Fibroblast of pulmonary artery (primary cell): Measurements from ENCODE around the gene PLOD3.
"Not testable (repeated sequence)": the region's sequence is repeated elsewhere in the genome, so short reads cannot be mapped to it uniquely, and the experiment has no call there.

Experiments used
- DNase-seq: peaks from one replicate; pipeline ENCODE4 v3.0.0-alpha.2; 2010; ENCODE audit warnings: low read depth
- H3K4me3 ChIP-seq: replicated peaks from 2 replicates; pipeline ENCODE4 v1.5.1; 2011; ENCODE audit warnings: low read depth, mild to moderate bottlenecking, control low read depth, low read length, moderate library complexity
- TF ChIP-seq, protein P1 (sequence below): IDR thresholded peaks from 2 replicates; pipeline ENCODE4 v1.5.1; 2011; ENCODE audit warnings: mild to moderate bottlenecking, control low read depth, low read length, inconsistent platforms; ENCODE audit errors: missing control alignments

Gene PLOD3

DNA sequence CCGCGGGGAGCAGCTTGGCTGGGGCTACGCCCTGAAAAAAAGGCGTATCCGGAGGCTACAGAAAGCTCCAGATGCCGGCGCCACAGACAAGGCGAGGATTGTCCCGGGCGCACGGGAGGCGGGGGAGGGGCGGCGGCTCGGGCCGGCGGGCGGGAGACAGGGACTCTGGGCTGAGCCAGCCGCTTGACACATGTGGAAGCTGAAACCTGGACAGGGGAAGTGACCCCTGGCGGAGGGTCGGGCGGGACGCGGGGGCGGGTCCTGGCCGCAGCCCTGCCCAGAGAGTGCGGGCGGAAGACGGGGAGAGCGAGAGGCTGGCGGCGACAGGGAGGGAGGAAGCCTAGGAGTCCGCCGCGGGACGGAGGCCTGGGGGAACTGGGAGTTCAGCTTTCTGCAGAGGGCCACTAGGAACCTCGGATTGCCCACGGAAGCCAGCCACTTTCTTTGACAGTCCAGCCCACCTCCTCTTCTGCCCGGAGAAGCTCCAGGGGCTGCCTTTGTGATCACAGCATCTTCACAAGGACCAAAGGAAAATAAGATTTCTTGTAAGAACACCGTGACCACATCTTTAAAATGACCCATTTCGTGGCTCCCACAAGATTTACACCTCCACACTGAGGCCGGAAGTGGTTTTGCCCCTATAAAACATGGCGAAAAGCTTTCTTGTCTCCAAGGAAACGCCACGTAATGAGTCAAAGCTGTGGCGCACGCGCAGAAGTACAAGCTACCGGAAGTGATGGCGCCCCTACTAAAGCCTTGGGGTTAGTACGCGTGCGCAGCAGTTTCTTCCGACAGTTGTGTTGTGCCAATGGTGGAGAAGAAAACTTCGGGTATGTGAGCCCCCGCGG, at the start of gene PLOD3, which contains the start of gene ZNHIT1:
Gene PLOD3, minus strand, starts transcription at position 194 of the 848 bp plus-strand sequence. CDS start 307 bp downstream, outside the sequence.
Gene ZNHIT1, plus strand, starts transcription at position 778 of the 848 bp plus-strand sequence. Its CDS starts 31 bp downstream, at position 809.
- TF ChIP-seq, protein P1, sequence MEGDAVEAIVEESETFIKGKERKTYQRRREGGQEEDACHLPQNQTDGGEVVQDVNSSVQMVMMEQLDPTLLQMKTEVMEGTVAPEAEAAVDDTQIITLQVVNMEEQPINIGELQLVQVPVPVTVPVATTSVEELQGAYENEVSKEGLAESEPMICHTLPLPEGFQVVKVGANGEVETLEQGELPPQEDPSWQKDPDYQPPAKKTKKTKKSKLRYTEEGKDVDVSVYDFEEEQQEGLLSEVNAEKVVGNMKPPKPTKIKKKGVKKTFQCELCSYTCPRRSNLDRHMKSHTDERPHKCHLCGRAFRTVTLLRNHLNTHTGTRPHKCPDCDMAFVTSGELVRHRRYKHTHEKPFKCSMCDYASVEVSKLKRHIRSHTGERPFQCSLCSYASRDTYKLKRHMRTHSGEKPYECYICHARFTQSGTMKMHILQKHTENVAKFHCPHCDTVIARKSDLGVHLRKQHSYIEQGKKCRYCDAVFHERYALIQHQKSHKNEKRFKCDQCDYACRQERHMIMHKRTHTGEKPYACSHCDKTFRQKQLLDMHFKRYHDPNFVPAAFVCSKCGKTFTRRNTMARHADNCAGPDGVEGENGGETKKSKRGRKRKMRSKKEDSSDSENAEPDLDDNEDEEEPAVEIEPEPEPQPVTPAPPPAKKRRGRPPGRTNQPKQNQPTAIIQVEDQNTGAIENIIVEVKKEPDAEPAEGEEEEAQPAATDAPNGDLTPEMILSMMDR: no peak
- H3K4me3 ChIP-seq: peak within 1 kb of the TSS; percentile 91
- peak; percentile 99 for DNase-seq

DNA sequence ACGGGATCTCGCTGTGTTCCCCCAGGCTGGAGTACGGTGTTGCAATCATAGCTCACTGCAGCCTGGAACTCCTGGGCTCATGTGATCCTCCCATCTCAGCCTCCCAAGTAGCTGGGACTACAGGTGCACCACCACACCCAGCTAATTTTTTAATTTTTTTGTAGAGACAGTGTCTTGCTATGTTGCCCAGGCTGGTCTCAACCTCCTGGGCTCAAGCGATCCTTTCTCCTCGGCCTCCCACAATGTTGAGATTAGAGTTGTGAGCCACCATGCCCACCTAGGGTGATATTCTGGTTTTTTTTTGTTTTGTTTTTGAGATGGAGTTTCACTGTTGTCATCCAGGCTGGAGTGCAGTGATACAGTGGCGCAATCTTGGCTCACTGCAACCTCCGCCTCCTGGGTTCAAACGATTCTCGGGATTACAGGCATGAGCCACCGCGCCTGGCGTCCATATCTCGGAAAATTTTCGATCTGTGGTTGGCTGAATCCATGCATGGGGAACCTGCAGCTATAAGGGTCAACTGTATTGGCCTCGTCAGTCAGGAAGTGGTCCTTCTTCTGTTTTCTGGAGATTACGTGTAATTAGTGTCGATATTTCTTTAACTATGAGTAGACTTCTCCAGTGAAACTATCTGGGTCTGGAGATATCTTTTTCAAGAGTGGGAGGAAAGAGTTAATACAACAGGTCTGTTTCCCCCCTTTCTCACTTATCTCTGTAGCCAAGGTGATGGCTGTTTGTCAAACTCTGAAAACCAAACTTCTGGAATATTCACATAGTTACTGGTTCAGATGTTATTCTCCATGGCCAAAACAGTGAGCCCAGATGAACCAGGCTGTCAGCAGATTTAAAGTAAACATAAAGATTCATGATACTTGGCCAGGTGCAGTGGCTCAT, 48.5 kb upstream of the PLOD3 start:
- TF ChIP-seq, protein P1: no peak
- no peak for DNase-seq
- H3K4me3 ChIP-seq: no peak overlapping the region

- DNase-seq: peak; percentile 50
- H3K4me3 ChIP-seq: not testable (repeated sequence)
Observed at GRCh38 chr7:101264102-101264706, 46.8 kb upstream of the PLOD3 start.

DNA sequence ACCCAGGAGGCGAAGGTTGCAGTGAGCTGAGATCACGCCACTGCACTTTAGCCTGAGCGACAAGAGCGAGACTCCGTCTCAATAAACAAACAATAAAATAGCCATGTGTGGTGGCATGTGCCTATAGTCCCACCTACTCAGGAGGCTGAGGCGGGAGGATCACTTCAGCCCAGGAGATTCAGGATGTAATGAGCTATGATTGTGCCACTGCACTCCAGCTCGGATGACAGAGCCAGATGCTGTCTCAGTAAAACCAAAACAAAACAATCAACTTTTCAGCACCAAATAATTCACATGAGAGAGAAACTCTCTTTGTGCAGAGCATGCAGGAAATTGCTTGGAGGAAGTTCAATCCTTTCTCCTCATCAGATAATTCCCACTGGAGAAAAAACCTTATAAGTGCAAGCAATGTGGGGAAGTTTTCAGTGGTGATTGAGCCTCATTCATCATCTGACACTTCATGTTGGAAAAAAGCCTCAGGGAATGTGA, 40.9 kb upstream of the PLOD3 start:
- H3K4me3 ChIP-seq: no peak overlapping the region
- no peak for DNase-seq
- TF ChIP-seq, protein P1: no peak

DNA sequence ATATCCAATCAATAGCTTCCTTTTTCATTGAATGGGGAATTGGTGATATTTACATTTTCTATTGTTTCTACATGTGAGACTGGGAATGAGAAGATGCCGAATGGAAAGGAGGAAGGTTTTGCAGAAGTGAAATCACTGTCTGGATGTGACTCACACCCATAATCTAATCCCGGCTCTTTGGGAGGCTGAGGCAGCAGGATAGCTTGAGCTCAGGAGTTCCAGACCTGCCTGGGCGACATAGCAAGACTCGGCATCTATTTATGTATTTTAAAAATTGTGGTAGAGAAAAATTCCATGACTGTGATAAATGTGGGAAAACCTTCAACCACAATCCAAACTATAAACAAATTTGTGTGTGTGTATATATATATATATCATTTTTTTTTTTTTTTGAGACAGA, 38.4 kb upstream of the PLOD3 start:
- DNase-seq: no peak
- TF ChIP-seq, protein P1: no peak
- H3K4me3 ChIP-seq: no peak overlapping the region

GRCh38 chr7:101253199-101253598, 35.8 kb upstream of the PLOD3 start:
- H3K4me3 ChIP-seq, DNase-seq: not testable (repeated sequence)

DNA sequence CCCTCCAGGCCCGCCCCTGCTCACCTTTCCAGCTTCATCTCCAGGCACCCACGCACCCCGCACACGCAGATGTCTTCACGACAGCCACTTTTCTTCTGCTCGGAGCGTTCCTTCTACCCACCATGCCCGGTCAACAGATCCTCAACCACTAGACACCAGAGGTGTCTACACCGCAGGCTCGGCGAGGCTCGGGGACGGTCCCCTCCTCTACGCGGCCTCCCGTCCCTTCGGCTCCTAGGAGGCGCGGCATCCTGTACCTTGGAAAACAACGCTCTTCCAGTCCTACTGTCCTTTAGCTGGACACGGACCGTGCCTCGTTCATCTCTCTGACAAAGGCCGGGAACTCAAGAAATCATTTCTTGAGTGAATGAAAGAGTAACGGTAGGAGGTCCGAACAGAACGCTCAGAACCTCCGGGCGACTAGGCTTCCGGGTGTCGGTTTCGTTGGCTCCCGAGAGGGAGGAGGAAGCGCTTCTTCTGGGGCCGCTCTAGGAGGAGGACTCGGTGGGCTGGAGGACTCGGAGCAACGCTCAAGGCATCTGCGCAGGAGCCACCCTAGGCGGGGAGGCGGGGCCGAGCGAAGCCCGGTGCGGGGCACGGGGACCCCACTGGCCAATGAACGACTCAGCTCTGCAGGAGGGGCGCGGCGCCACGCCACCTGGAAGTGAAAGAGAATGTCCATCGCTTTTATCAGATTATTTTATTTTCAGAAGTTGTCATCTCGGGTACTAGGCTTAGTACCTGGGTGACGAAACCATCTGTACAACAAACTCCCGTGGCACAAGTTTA, 34.7 kb upstream of the PLOD3 start:
- peak; percentile 99 for DNase-seq
- H3K4me3 ChIP-seq: peak overlapping the region; percentile 98
- TF ChIP-seq, protein P1: no peak
